HG03469 (cell line): ENCODE measurements around the gene DSCAML1.

Source experiments
- ATAC-seq: cut with Tn5 transposase; IDR thresholded peaks from one replicate; pipeline ENCODE4 v1.9.1; 2021; ENCODE audit warnings: mild to moderate bottlenecking, moderate library complexity, moderate number of reproducible peaks; ENCODE audit not compliant: unreplicated experiment

The DSCAML1 gene

DNA sequence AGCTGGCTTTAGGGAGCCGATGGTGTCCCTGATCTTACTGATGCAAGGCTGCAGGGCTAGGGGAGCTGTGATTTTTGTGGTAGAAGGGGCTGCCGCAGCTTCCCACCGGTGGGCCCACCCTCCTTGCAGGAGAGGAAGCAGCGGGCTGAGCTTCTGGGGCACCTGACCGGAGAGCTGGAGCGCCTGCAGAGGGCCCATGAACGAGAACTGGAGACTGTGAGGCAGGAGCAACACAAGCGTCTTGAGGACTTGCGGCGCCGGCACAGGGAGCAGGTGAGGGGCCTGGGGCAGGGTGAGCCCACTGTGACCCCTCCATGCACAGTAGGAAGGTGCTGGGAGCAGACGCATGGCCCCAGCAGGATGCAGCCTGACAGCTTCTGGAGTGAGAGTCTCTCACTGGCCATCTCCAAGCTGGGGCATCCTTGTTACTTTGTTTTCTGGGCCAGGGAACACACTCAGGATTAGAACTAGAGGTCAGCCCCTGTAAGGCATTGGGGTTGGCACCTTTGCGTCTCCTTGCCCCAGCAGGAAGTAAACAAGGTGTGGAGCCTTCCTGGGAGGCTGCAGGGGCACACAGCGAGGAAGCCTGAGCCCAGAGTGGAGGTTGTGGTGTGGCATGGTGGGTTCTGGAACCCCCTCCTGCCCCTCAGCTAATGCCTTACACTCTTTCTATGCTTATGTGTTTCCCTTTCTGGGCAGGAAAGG is 402.6 kb downstream of the DSCAML1 start:
- ATAC-seq, result no peak

- ATAC-seq, result no peak
Observed at GRCh38 chr11:117392979-117393378, 404.0 kb downstream of the DSCAML1 start.

DNA sequence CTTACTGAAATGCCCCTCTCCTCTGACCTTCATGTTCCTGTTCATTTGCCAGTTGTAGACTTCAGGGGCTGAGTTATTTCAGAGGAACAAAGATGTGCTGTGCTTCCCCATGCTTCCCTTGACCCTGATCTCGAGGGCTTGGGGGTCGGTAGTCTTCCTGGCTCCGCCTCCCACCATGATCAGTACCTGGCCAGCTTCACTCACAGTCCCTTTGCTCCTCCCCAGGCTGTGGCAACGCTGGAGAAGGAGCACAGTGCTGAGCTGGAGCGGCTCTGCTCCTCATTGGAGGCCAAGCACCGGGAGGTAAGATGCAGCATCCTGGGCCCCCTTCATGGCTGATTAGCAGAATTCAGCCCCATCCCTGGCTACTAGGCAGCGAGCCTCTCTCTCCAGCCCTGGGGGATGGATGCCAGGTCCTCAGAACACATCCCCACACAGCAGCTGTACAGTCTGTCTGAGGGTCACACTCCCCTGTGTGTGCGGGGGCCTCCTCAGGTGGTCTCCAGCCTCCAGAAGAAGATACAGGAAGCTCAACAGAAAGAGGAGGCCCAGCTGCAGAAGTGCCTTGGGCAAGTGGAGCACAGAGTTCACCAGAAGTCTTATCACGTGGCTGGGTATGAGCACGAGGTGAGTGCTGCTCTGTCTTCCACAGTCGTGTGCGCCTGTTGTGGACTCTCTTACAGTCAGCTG is 404.9 kb downstream of the DSCAML1 start:
- ATAC-seq, result no peak

DNA sequence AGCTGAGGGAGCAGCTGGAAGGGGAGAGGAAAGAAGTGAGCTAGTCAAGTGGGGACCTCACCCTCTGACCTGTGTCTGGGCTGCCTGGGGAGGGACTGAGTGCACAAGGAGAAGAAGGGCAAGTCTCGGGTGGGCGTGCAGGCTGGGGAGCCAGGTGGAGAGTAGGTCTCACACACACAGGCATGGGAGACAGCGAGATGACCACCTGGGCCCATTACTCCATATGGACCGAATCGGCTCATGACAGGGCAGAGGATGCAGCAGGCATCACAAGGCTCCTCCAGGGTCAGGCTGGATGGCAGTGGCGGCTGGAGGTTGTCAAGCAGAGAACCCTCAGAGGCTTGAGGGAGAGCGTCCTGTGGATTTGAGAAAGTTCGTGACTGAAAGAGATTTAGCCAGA is 405.8 kb downstream of the DSCAML1 start:
- no peak for ATAC-seq

DNA sequence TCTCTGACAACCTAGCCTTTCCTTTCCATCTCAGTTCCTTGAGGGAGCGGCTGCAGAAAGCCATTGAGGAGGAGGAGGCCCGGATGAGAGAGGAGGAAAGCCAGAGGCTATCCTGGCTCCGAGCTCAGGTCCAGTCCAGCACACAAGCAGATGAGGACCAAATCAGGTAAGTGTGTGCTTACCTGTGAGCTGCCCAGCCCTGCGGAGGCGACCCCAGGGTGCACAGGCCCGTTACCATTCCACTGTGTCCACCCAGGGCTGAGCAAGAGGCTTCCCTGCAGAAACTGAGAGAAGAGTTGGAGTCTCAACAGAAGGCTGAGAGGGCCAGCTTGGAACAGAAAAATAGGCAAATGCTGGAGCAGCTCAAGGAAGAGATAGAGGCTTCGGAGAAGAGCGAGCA is 406.3 kb downstream of the DSCAML1 start:
- ATAC-seq, result no peak

- ATAC-seq, result no peak
Observed at GRCh38 chr11:117387992-117388755, 408.8 kb downstream of the DSCAML1 start.

DNA sequence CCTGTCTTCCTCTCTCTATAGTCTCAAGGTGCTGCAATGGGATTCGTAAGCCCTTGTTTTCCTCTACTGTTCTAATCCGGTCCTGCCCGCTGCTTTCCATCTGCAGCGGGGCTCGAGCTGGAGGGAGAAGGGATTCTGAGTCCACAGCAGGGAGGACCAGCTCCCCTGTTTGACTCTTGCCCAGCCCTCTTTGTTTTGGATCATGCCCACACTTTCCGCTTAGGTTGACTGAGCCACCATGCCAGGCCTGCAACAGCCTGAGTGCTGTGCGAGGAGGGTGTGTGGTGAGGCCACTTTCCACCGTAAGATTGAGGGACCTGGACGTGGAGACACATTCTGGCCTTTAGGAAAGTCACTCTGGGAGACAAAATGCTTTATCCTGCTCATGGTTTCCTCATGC is 411.1 kb downstream of the DSCAML1 start:
- no peak for ATAC-seq

- ATAC-seq, result no peak
Observed at GRCh38 chr11:117385471-117385870, 411.5 kb downstream of the DSCAML1 start.

DNA sequence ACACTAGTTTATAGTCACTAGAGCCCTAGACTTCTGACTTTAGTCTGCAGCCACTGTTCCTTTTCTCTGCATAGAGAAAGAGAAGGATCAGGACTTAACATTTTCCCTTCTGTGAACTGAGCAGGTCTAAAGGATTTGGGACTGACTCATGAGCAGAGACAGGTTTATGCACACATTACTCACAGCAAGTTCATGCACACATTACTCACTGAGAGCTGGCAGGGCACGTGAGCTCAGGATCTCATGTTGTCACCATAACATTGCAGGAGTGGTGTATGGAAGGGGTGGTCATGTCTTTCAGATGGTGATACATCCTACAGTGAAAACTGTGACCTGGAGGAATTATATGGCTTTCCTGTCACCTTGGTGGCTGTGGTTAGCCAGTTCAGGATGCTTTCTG is 413.0 kb downstream of the DSCAML1 start:
- ATAC-seq, result no peak

DNA sequence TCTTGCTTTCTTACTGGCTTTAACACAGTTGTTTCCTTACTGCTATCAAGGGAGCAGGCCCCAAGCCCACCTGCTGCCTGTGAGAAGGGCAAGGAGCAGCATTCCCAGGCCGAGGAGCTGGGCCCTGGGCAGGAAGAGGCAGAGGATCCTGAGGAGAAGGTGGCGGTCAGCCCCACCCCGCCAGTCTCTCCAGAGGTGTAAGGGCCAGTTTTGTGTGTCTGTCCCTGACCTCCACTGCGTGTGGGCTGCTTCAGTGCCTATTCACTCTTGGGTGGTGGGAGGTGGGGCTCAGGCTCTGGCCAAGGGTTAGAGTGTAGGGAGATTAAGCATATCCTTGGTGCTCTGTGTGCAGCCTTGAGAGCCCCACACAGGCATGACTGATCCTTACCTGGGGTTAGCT is 414.3 kb downstream of the DSCAML1 start:
- no peak for ATAC-seq

DNA sequence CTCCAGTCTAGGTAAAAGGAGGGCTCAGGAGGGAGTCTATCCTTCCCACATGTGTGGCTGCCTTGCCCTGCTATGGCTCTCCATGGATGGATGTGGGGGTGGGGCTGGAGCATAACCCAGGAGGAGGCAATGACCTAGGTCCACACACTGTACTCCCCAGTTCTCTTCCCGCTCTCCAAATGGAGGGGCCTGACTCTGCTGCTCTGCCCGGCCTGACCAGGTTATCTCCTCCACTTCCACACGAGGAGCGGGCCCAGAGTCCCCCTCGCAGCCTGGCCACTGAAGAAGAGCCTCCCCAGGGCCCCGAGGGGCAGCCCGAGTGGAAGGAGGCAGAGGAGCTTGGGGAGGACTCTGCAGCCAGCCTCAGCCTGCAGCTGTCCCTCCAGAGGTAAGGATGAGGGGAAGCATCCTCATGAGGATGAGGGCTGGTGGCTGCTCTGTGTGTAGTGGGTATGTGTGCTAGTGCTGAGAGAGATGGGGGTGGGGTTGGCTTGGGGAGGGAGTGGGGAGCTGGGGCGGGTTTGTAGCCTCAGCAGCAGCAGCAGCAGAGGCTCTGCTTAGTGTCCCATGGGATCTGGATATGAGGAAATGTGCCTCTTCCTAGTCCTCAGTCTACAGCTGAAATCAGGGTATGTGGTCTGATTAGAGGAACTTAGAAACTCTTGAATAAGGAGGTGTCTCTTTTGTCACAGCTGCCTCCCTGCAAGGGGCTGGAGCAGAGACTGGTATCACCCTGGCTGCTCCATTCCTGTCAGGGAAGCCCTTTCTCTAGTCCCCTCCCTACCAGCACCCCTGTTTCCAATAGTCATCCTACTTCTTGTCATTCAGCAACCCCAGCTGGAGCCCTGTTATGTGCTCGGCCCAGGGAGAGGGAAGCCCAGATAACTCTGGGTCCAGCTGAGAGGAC is 415.3 kb downstream of the DSCAML1 start:
- ATAC-seq, result no peak

- no peak for ATAC-seq
Observed at GRCh38 chr11:117380676-117381075, 416.3 kb downstream of the DSCAML1 start.

- ATAC-seq, result no peak
Observed at GRCh38 chr11:117378976-117379865, 417.8 kb downstream of the DSCAML1 start.
